Progenitor cell of endocrine pancreas (in vitro differentiated cells): ENCODE results near the gene DAB1. TPM values are rescaled to one million over a fixed set of nuclear protein-coding genes. Genes with fewer than 3 reads are reported as not detected.

Source experiments
- DNase-seq: peaks from one replicate; pipeline ENCODE4 v3.0.0; 2021; ENCODE audit warnings: low spot score; ENCODE audit not compliant: unreplicated experiment
- H3K27ac Mint-ChIP-seq: 2 replicates; pipeline ENCODE4 v1.8.0; 2021; ENCODE audit warnings: mild to moderate bottlenecking, moderate library complexity, mixed read lengths
- H3K27me3 Mint-ChIP-seq: 2 replicates; pipeline ENCODE4 v1.8.0; 2021; ENCODE audit warnings: mixed read lengths
- H3K36me3 Mint-ChIP-seq: 2 replicates; pipeline ENCODE4 v1.8.0; 2022; ENCODE audit warnings: mixed read lengths; ENCODE audit not compliant: insufficient read depth
- H3K4me1 Mint-ChIP-seq: 2 replicates; pipeline ENCODE4 v1.8.0; 2021; ENCODE audit warnings: low read depth, mixed read lengths
- H3K4me3 Mint-ChIP-seq: 2 replicates; pipeline ENCODE4 v1.8.0; 2021; ENCODE audit warnings: low read depth, mild to moderate bottlenecking, moderate library complexity, mixed read lengths
- H3K9me3 Mint-ChIP-seq: 2 replicates; pipeline ENCODE4 v1.8.0; 2021; ENCODE audit warnings: low read depth, mixed read lengths
- total RNA-seq: library from RNA; stranded (reverse); gene quantifications from 2 replicates; pipeline ENCODE4 v1.2.1, GENCODE V29; 2021
- TF ChIP-seq, protein P1 (sequence below): fragments of 200-600 bp; sonication (generic); IDR thresholded peaks from one replicate; pipeline ENCODE4 v1.5.0; 2021; ENCODE audit warnings: antibody characterized with exemption, mild to moderate bottlenecking; ENCODE audit not compliant: unreplicated experiment

DAB1 gene
- total RNA-seq, 1 donor from 2014 or later = 4.8 TPM

DNA sequence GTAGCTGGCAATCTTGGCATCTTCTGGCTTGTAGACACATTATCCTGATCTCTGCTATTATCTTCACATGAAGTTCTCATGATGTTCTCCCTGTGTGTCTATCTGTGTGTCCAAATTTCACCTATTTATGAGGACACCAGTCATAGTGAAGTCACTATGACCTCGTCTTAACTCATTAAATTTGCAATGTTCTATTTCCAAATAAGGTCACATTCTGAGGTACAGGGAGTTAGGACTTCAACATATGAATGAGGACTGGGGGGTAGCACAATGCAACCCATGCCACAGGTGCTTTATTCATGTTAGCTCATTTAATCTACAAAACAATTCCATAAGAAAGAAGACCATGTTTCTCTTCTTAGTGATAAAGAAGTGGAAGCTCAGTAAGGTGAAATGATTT is 251.8 kb downstream of the DAB1 start:
- Mint-ChIP-seq H3K4me1 (peaks cover 16% of the 10 kb centered on the region), H3K27ac (no peak overlapping the region), H3K27me3 (peaks cover 3% of the 10 kb centered on the region), H3K36me3 (no peaks in the 10 kb centered on the region), H3K9me3 (peaks cover 1% of the 10 kb centered on the region), H3K4me3 (no peak overlapping the region)
- no peak for DNase-seq
- TF ChIP-seq, protein P1, sequence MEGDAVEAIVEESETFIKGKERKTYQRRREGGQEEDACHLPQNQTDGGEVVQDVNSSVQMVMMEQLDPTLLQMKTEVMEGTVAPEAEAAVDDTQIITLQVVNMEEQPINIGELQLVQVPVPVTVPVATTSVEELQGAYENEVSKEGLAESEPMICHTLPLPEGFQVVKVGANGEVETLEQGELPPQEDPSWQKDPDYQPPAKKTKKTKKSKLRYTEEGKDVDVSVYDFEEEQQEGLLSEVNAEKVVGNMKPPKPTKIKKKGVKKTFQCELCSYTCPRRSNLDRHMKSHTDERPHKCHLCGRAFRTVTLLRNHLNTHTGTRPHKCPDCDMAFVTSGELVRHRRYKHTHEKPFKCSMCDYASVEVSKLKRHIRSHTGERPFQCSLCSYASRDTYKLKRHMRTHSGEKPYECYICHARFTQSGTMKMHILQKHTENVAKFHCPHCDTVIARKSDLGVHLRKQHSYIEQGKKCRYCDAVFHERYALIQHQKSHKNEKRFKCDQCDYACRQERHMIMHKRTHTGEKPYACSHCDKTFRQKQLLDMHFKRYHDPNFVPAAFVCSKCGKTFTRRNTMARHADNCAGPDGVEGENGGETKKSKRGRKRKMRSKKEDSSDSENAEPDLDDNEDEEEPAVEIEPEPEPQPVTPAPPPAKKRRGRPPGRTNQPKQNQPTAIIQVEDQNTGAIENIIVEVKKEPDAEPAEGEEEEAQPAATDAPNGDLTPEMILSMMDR = no peak

DNA sequence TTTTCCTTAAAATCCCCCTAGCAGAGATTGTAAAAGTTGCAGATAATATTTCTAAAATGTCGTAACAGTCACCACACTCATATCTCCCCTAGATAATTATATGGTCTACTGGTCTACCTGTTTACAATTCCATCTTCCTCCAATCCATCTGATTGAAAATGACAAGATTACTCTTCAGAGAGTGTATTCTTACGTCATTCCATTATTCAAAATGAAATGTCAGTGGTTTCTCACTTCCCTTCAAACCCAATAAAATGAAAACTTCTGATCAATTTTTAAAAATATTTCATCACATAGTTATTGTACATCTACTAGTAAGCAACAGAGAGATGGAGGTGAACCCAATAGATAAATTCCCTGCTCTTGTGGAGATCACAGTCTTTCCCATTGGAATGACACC is 255.9 kb downstream of the DAB1 start:
- Mint-ChIP-seq H3K27ac (no peak overlapping the region), H3K9me3 (no peaks in the 10 kb centered on the region), H3K4me1 (peaks cover 21% of the 10 kb centered on the region), H3K36me3 (no peaks in the 10 kb centered on the region), H3K27me3 (peaks cover 3% of the 10 kb centered on the region), H3K4me3 (no peak overlapping the region)
- TF ChIP-seq, protein P1 = no peak
- no peak for DNase-seq

DNA sequence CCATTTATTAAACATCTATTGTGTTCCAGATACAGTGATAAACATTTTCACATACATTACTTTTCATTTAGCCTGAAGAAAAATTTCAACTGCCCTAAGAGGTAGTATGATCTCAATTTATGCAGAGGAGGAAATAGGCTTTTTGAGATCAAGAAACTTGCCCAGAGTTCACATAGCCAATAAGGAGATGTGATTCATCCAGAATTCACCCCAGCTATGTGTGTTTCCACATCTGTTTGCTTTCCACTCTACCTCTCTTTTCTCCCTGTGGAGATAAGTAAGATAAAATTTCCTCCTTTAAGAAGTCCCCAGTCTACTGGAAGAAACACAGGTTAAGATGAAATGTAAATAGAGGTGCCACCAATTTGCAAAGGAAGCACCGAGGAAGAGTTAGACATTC is 258.3 kb downstream of the DAB1 start:
- H3K4me3 Mint-ChIP-seq = no peak overlapping the region
- peaks cover 22% of the 10 kb centered on the region for H3K4me1 Mint-ChIP-seq
- peaks cover 6% of the 10 kb centered on the region for H3K27me3 Mint-ChIP-seq
- TF ChIP-seq, protein P1 = no peak
- H3K9me3 Mint-ChIP-seq = no peaks in the 10 kb centered on the region
- H3K36me3 Mint-ChIP-seq = no peaks in the 10 kb centered on the region
- no peak for DNase-seq
- no peak overlapping the region for H3K27ac Mint-ChIP-seq

DNA sequence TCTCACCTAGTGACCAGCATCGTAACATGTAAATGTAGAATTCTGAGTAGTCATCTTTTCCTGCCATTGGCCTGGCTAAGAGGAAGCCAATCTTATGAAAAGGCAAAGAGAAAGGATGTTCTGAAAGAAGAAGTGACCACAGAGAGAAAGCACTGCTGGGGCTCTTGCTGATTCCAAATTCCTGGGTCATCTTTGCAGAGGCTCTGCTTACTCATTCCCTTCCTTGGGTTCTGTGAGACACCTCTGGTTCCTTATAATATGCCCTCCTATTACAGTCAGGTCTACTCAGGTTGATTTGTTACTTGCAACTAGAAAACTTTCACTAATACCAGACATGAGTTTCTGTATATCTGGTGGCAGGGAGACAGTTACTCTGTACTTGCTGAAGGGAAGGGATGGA is 259.3 kb downstream of the DAB1 start:
- H3K4me1 Mint-ChIP-seq = peaks cover 18% of the 10 kb centered on the region
- H3K4me3 Mint-ChIP-seq = no peak overlapping the region
- H3K36me3 Mint-ChIP-seq = no peaks in the 10 kb centered on the region
- H3K9me3 Mint-ChIP-seq = no peaks in the 10 kb centered on the region
- DNase-seq = no peak
- TF ChIP-seq, protein P1 = no peak
- H3K27ac Mint-ChIP-seq = no peak overlapping the region
- peaks cover 6% of the 10 kb centered on the region for H3K27me3 Mint-ChIP-seq

DNA sequence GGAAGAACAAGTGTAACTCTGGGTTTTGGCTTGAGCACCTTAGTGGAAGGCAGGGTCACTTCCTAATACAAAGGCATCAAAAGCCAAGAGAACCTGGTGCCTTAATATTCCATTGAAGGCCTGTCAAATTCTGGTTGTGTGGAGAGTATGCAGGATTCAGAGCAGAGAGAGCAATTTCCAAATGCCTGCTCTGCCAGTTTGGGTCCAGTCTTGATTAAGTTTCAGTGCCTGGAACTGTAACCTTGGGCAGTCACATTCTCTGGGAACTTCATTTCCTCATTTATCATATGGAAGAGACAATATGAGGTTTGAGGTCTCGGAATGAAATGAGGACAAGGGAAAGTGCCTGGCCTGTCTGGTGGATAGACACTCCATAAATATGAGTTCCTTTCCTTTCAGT is 260.1 kb downstream of the DAB1 start:
- Mint-ChIP-seq H3K4me1 (peaks cover 16% of the 10 kb centered on the region), H3K4me3 (no peak overlapping the region), H3K9me3 (no peaks in the 10 kb centered on the region), H3K27ac (no peak overlapping the region), H3K27me3 (peaks cover 6% of the 10 kb centered on the region), H3K36me3 (no peaks in the 10 kb centered on the region)
- TF ChIP-seq, protein P1 = no peak
- no peak for DNase-seq

DNA sequence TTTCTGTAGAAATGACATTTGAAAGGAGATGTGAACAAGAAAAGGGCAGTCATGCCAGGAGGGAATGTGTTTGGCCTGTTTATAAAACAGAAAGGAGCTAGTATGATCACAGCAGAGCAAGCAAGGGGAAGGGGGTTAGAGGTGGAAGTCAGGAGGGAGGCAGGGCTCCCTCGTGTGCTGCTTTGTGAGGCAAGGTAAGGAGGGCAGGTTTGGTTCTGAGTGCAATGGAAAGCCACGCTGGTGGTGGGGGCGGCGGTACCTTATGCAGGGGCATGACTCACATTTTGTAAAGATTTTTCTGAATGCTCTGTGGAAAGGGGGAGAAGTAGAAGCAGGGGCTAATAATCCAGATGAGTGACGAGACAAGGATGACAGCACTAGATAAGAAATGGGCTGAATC is 260.5 kb downstream of the DAB1 start:
- TF ChIP-seq, protein P1 = no peak
- no peak for DNase-seq
- H3K36me3 Mint-ChIP-seq = no peaks in the 10 kb centered on the region
- peaks cover 6% of the 10 kb centered on the region for H3K27me3 Mint-ChIP-seq
- no peak overlapping the region for H3K4me3 Mint-ChIP-seq
- peak overlapping the region; percentile 22 for H3K27ac Mint-ChIP-seq
- peaks cover 19% of the 10 kb centered on the region for H3K4me1 Mint-ChIP-seq
- no peaks in the 10 kb centered on the region for H3K9me3 Mint-ChIP-seq
